Osteocyte (in vitro differentiated cells): ENCODE results near the gene FAM193B. TPM values are rescaled to one million over a fixed set of nuclear protein-coding genes. Genes with fewer than 3 reads are reported as not detected.
"Not testable (repeated sequence)": the region's sequence is repeated elsewhere in the genome, so short reads cannot be mapped to it uniquely, and the experiment has no call there.

Experiments
- DNase-seq: peaks from one replicate; pipeline ENCODE4 v3.0.0; 2021; ENCODE audit warnings: mixed read lengths; ENCODE audit not compliant: unreplicated experiment; ENCODE audit errors: extremely low spot score
- H3K27ac Mint-ChIP-seq: one replicate; pipeline ENCODE4 v1.8.0; 2021; ENCODE audit warnings: mild to moderate bottlenecking, mixed read lengths; ENCODE audit not compliant: unreplicated experiment
- H3K27me3 Mint-ChIP-seq: one replicate; pipeline ENCODE4 v1.8.0; 2021; ENCODE audit warnings: mixed read lengths; ENCODE audit not compliant: unreplicated experiment
- H3K36me3 Mint-ChIP-seq: one replicate; pipeline ENCODE4 v1.8.0; 2021; ENCODE audit warnings: mixed read lengths; ENCODE audit not compliant: unreplicated experiment
- H3K4me1 Mint-ChIP-seq: one replicate; pipeline ENCODE4 v1.8.0; 2021; ENCODE audit warnings: mixed read lengths; ENCODE audit not compliant: unreplicated experiment
- H3K4me3 Mint-ChIP-seq: one replicate; pipeline ENCODE4 v1.8.0; 2021; ENCODE audit warnings: mild to moderate bottlenecking, moderate library complexity, mixed read lengths; ENCODE audit not compliant: unreplicated experiment
- H3K9me3 Mint-ChIP-seq: one replicate; pipeline ENCODE4 v1.8.0; 2021; ENCODE audit warnings: mixed read lengths; ENCODE audit not compliant: unreplicated experiment
- CTCF ChIP-seq: fragments of 200-600 bp; sonication (generic); IDR thresholded peaks from 2 replicates; pipeline ENCODE4 v1.5.0; 2021; ENCODE audit warnings: antibody characterized with exemption, mild to moderate bottlenecking, moderate library complexity
- total RNA-seq: library from RNA; stranded (reverse); gene quantifications from 2 replicates; pipeline ENCODE4 v1.2.1, GENCODE V29; 2021

FAM193B gene
- total RNA-seq, 1 donor from 2014 or later, result 97.2 TPM

- TF ChIP-seq CTCF, result no peak
- Mint-ChIP-seq H3K27ac (no peak overlapping the region), H3K36me3 (no peaks in the 10 kb centered on the region), H3K4me3 (no peak overlapping the region), H3K4me1 (no peaks in the 10 kb centered on the region), H3K9me3 (no peaks in the 10 kb centered on the region), H3K27me3 (peaks cover 9% of the 10 kb centered on the region)
- DNase-seq, result no peak
Observed at GRCh38 chr5:177568326-177568725, 14.0 kb upstream of the FAM193B start.

GRCh38 chr5:177565046-177565445 lies 10.7 kb upstream of the FAM193B start:
- peaks cover 5% of the 10 kb centered on the region for H3K9me3 Mint-ChIP-seq
- H3K4me3 Mint-ChIP-seq, result no peak overlapping the region
- peaks cover 9% of the 10 kb centered on the region for H3K27me3 Mint-ChIP-seq
- H3K4me1 Mint-ChIP-seq, result peaks cover 4% of the 10 kb centered on the region
- DNase-seq, result no peak
- no peak for TF ChIP-seq CTCF
- H3K36me3 Mint-ChIP-seq, result no peaks in the 10 kb centered on the region
- no peak overlapping the region for H3K27ac Mint-ChIP-seq

GRCh38 chr5:177559446-177559941 lies 5.1 kb upstream of the FAM193B start:
- peaks cover 11% of the 10 kb centered on the region for H3K4me1 Mint-ChIP-seq
- H3K36me3 Mint-ChIP-seq, H3K27me3 Mint-ChIP-seq, H3K9me3 Mint-ChIP-seq, H3K27ac Mint-ChIP-seq, DNase-seq, H3K4me3 Mint-ChIP-seq: not testable (repeated sequence)

GRCh38 chr5:177557796-177558195 lies 3.4 kb upstream of the FAM193B start:
- DNase-seq, result no peak
- TF ChIP-seq CTCF, result no peak
- Mint-ChIP-seq H3K27ac (no peak overlapping the region), H3K4me3 (no peak overlapping the region), H3K4me1 (peaks cover 20% of the 10 kb centered on the region), H3K27me3 (no peaks in the 10 kb centered on the region), H3K9me3 (peaks cover 5% of the 10 kb centered on the region), H3K36me3 (no peaks in the 10 kb centered on the region)

- Mint-ChIP-seq H3K4me1 (peaks cover 26% of the 10 kb centered on the region), H3K36me3 (peaks cover under 1% of the 10 kb centered on the region), H3K9me3 (peaks cover 5% of the 10 kb centered on the region), H3K27me3 (no peaks in the 10 kb centered on the region), H3K4me3 (no peak overlapping the region), H3K27ac (no peak overlapping the region)
- no peak for TF ChIP-seq CTCF
- DNase-seq, result no peak
Observed at GRCh38 chr5:177557041-177557647, 2.8 kb upstream of the FAM193B start.
